B cell (primary cell): ENCODE data around the gene KIAA1217. TPM values are rescaled to one million over a fixed set of nuclear protein-coding genes. Genes with fewer than 3 reads are reported as not detected.

Experiments used
- ATAC-seq: fragments of 200-7000 bp; cut with Tn5 transposase; one replicate; pipeline ENCODE4 v1.10.0; 2021; ENCODE audit warnings: low read depth, mild to moderate bottlenecking, moderate number of reproducible peaks, moderate library complexity
- CTCF ChIA-PET: fragments of 350-600 bp; sonication (Branson Sonifier 250); formaldehyde crosslinking; loops from one replicate; lab custom pipeline; 2021; ENCODE audit warnings: antibody characterized with exemption, inconsistent platforms; lab: Charles Lee
- POLR2A ChIA-PET: fragments of 350-600 bp; sonication (Branson Sonifier 250); formaldehyde crosslinking; loops from one replicate; lab custom pipeline; 2021; ENCODE audit warnings: antibody characterized with exemption; lab: Charles Lee
- DNase-seq: peaks from one replicate; pipeline ENCODE4 v3.0.0; 2013
- H2AFZ ChIP-seq: 2 replicates; pipeline ENCODE4 v1.6.1; 2012; ENCODE audit warnings: mild to moderate bottlenecking, low read depth, low read length; ENCODE audit not compliant: insufficient read depth, poor library complexity, severe bottlenecking
- H3K27ac ChIP-seq, 2 donors: 1 replicate in 1 of 2; 2 replicates in 1 of 2; pipeline ENCODE4 v1.5.1; 2012 to 2013; ENCODE audit warnings: low read length in 2 of 2, mild to moderate bottlenecking in 2 of 2, moderate library complexity in 1 of 2
- H3K27me3 ChIP-seq, 4 experiments: fragments of 200-600 bp in 1 of 4; sonication (generic) in 1 of 4; replicated peaks in 1 of 4; 1 replicate in 2 of 4; 2 replicates in 2 of 4; pipeline versions ENCODE4 v1.6.1 to v1.7.0; 2013 to 2016; ENCODE audit warnings: low read length in 3 of 4, mild to moderate bottlenecking in 2 of 4, mixed read lengths in 1 of 4, moderate library complexity in 1 of 4; ENCODE audit not compliant: insufficient read depth in 4 of 4, control insufficient read depth in 3 of 4; ENCODE audit errors: control extremely low read depth in 1 of 4
- H3K36me3 ChIP-seq, 2 experiments: replicated peaks in 1 of 2; 1 replicate in 1 of 2; 2 replicates in 1 of 2; pipeline versions ENCODE4 v1.6.1 to v1.7.1; 2013; ENCODE audit warnings: low read length in 1 of 2; ENCODE audit not compliant: insufficient read depth in 2 of 2, control insufficient read depth in 1 of 2; ENCODE audit errors: control extremely low read depth in 1 of 2, extremely low read depth in 1 of 2
- H3K4me1 ChIP-seq, 2 donors: fragments of 200-600 bp in 1 of 2; sonication (generic) in 1 of 2; 1 replicate in 1 of 2; 2 replicates in 1 of 2; pipeline versions ENCODE4 v1.5.1 to v1.6.1; 2013 to 2017; ENCODE audit warnings: low read length in 2 of 2; ENCODE audit not compliant: control insufficient read depth in 2 of 2, insufficient read depth in 2 of 2
- H3K4me2 ChIP-seq: replicated peaks from 2 replicates; pipeline ENCODE3; 2012; ENCODE audit warnings: mild to moderate bottlenecking, low read depth, low read length; ENCODE audit not compliant: poor library complexity, severe bottlenecking
- H3K4me3 ChIP-seq, 5 experiments: fragments of 200-600 bp in 1 of 5; sonication (generic) in 1 of 5; 1 replicate in 3 of 5; 2 replicates in 2 of 5; pipeline versions ENCODE4 v1.5.1 to v1.7.0; 2011 to 2016; ENCODE audit warnings: low read length in 4 of 5, mild to moderate bottlenecking in 4 of 5, low read depth in 2 of 5, control low read depth in 1 of 5, moderate library complexity in 1 of 5; ENCODE audit not compliant: insufficient read depth in 1 of 5; ENCODE audit errors: control extremely low read depth in 1 of 5, extremely low read depth in 1 of 5
- H3K79me2 ChIP-seq: fragments of 200-600 bp; sonication (generic); one replicate; pipeline ENCODE4 v1.6.0; 2016; ENCODE audit warnings: low read length; ENCODE audit not compliant: control insufficient read depth, insufficient read depth
- H3K9ac ChIP-seq: fragments of 200-600 bp; sonication (generic); 2 replicates; pipeline ENCODE4 v1.6.1; 2017; ENCODE audit warnings: mild to moderate bottlenecking, low read length, moderate library complexity
- H3K9me3 ChIP-seq, 3 donors: one replicate each; pipeline versions ENCODE4 v1.6.1 to v1.7.1; 2013; ENCODE audit warnings: low read length in 2 of 3; ENCODE audit not compliant: control insufficient read depth in 2 of 3, insufficient read depth in 1 of 3; ENCODE audit errors: control extremely low read depth in 1 of 3
- H4K20me1 ChIP-seq: 2 replicates; pipeline ENCODE4 v1.6.0; 2012; ENCODE audit warnings: mild to moderate bottlenecking, low read length; ENCODE audit not compliant: insufficient read depth, control insufficient read depth, poor library complexity, severe bottlenecking
- H3K27ac Mint-ChIP-seq: one replicate; pipeline ENCODE4 v1.8.0; 2021; ENCODE audit warnings: mixed read lengths
- H3K27me3 Mint-ChIP-seq: one replicate; pipeline ENCODE4 v1.8.0; 2021; ENCODE audit warnings: mixed read lengths
- H3K4me1 Mint-ChIP-seq: one replicate; pipeline ENCODE4 v1.8.0; 2021; ENCODE audit warnings: mixed read lengths
- H3K4me3 Mint-ChIP-seq: one replicate; pipeline ENCODE4 v1.8.0; 2021; ENCODE audit warnings: mixed read lengths
- H3K9me3 Mint-ChIP-seq: one replicate; pipeline ENCODE4 v1.8.0; 2022; ENCODE audit warnings: mixed read lengths; ENCODE audit not compliant: insufficient read depth
- CTCF ChIP-seq: fragments of 200-600 bp; IDR thresholded peaks from one replicate; pipeline ENCODE4 v1.8.0; 2022; ENCODE audit warnings: antibody characterized with exemption, mild to moderate bottlenecking
- EZH2 ChIP-seq: IDR thresholded peaks from 2 replicates; pipeline ENCODE4 v1.6.1; 2012; ENCODE audit warnings: borderline replicate concordance, low read depth, mild to moderate bottlenecking, moderate library complexity, low read length; ENCODE audit not compliant: insufficient read depth, poor library complexity, severe bottlenecking
- WGBS: methylation state at CpG from one replicate; pipeline ENCODE4 v1.1.5; 2013; ENCODE audit warnings: missing lambda C conversion rate; ENCODE audit not compliant: insufficient coverage; 5-methylcytosine and 5-hydroxymethylcytosine counted together
- intact Hi-C: fragments of 100-400 bp; cut with micrococcal nuclease; formaldehyde crosslinking; loops from one replicate; pipeline ENCODE4 v1.10.0; 2022
- polyA plus RNA-seq: library from polyadenylated mRNA; depleted of rRNA; stranded (reverse); fragments of >200 nt; gene quantifications from 2 replicates; pipeline ENCODE4 v1.2.3, GENCODE V29; 2012
- total RNA-seq, 2 donors: library from RNA; stranded (reverse); fragments of 120-200 nt in 1 of 2; gene quantifications; 1 replicate in 1 of 2; 2 replicates in 1 of 2; pipeline versions ENCODE4 v1.2.3 to v1.2.4, GENCODE V29; 2013 to 2022

KIAA1217 gene
- total and polyA plus RNA-seq, 2 donors (not counting 1 experiment from before 2014, with no cell fraction given) = 0.67 TPM; not detected in 1

GRCh38 chr10:24449321-24449740, 240.4 kb downstream of the KIAA1217 start:
- ATAC-seq (no peak), DNase-seq (no peak)
- ChIA-PET CTCF (interaction anchor here (0.7 kb wide), 1 partner anchor 163 kb away, joined by 7 read pairs; no protein-coding TSS in a partner anchor), POLR2A (no interaction called here)
- no peaks in the 10 kb centered on the region for H3K36me3 ChIP-seq
- intact Hi-C loops = no loop called here
- no peak overlapping the region for H3K27ac ChIP-seq
- 60% methylated on average over 1 of the region's 5 CpGs for WGBS
- no peaks in the 10 kb centered on the region for H3K27me3 ChIP-seq
- no peaks in the 10 kb centered on the region for H3K79me2 ChIP-seq
- no peaks in the 10 kb centered on the region for H3K4me1 Mint-ChIP-seq
- H4K20me1 ChIP-seq = no peaks in the 10 kb centered on the region
- no peaks in the 10 kb centered on the region for H3K4me1 ChIP-seq
- no peak overlapping the region for H2AFZ ChIP-seq
- H3K4me3 Mint-ChIP-seq = no peak overlapping the region
- H3K9me3 Mint-ChIP-seq = no peaks in the 10 kb centered on the region
- no peaks in the 10 kb centered on the region for H3K9me3 ChIP-seq
- H3K9ac ChIP-seq = no peak overlapping the region
- H3K27me3 Mint-ChIP-seq = peaks cover 3% of the 10 kb centered on the region
- H3K4me3 ChIP-seq = no peak overlapping the region
- H3K27ac Mint-ChIP-seq = no peak overlapping the region
- no peak overlapping the region for H3K4me2 ChIP-seq
- TF ChIP-seq CTCF = no peak
- TF ChIP-seq EZH2 = no peak

- WGBS = no CpG with 5 or more reads among the region's 3 CpGs
- H3K9ac ChIP-seq = no peak overlapping the region
- H3K4me3 Mint-ChIP-seq = no peak overlapping the region
Measured at GRCh38 chr10:24449769-24450310, 240.9 kb downstream of the KIAA1217 start.

More at GRCh38 chr10:24449769-24450310, 240.9 kb downstream of the KIAA1217 start:
- H3K27me3 Mint-ChIP-seq = peaks cover 3% of the 10 kb centered on the region
- TF ChIP-seq CTCF (no peak), EZH2 (no peak)
- ChIA-PET POLR2A (no interaction called here), CTCF (no interaction called here)
- no peaks in the 10 kb centered on the region for H3K27me3 ChIP-seq
- DNase-seq = no peak
- H3K9me3 ChIP-seq = no peaks in the 10 kb centered on the region
- H3K27ac ChIP-seq = no peak overlapping the region
- intact Hi-C loops = no loop called here
- no peak for ATAC-seq
- no peaks in the 10 kb centered on the region for H3K36me3 ChIP-seq
- H3K4me2 ChIP-seq = no peak overlapping the region
- H3K4me1 ChIP-seq = no peaks in the 10 kb centered on the region
- no peak overlapping the region for H3K4me3 ChIP-seq
- no peaks in the 10 kb centered on the region for H3K9me3 Mint-ChIP-seq
- H3K4me1 Mint-ChIP-seq = no peaks in the 10 kb centered on the region
- H2AFZ ChIP-seq = no peak overlapping the region
- H3K79me2 ChIP-seq = no peaks in the 10 kb centered on the region
- H3K27ac Mint-ChIP-seq = no peak overlapping the region
- H4K20me1 ChIP-seq = no peaks in the 10 kb centered on the region
